PC-9 (cell line): ENCODE data around the gene GPBAR1.

Experiments used
- EZH2 ChIP-seq: fragments of 200-600 bp; sonication (generic); IDR thresholded peaks from 2 replicates; pipeline ENCODE4 v1.8.0; 2017; ENCODE audit warnings: antibody characterized with exemption, low read depth
- TF ChIP-seq, protein P1 (sequence below): fragments of 200-600 bp; sonication (generic); conservative IDR thresholded peaks from 2 replicates; pipeline ENCODE4 v1.6.1; 2017; ENCODE audit warnings: mixed run types, antibody characterized with exemption, mild to moderate bottlenecking, moderate library complexity

DNA sequence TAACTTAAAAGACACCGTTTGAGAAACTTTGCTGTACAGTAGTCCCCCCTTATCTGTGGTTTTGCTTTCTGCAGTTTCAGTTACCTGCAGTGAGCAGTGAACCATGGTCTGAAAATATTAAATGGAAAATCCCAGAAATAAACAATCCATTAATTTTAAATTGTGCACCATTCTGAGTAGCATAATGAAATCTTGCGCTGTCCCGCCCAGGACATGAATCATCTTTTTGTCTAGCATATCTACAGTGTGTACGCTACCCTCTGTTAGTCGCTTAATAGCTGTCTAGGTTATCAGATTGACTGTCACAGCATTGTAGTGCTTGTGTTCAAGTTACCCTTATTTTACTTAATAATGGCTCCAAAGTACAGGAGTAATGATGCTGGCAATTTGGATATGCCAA lies 37.8 kb upstream of the GPBAR1 start:
- TF ChIP-seq, protein P1, sequence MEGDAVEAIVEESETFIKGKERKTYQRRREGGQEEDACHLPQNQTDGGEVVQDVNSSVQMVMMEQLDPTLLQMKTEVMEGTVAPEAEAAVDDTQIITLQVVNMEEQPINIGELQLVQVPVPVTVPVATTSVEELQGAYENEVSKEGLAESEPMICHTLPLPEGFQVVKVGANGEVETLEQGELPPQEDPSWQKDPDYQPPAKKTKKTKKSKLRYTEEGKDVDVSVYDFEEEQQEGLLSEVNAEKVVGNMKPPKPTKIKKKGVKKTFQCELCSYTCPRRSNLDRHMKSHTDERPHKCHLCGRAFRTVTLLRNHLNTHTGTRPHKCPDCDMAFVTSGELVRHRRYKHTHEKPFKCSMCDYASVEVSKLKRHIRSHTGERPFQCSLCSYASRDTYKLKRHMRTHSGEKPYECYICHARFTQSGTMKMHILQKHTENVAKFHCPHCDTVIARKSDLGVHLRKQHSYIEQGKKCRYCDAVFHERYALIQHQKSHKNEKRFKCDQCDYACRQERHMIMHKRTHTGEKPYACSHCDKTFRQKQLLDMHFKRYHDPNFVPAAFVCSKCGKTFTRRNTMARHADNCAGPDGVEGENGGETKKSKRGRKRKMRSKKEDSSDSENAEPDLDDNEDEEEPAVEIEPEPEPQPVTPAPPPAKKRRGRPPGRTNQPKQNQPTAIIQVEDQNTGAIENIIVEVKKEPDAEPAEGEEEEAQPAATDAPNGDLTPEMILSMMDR: no peak
- no peak for TF ChIP-seq EZH2
